GM12878 (cell line): ENCODE measurements around the gene GPR146. TPM values are rescaled to one million over a fixed set of nuclear protein-coding genes. Genes with fewer than 3 reads are reported as not detected.
A peak's percentile ranks its signal among the peaks of the same experiment; 100 is the strongest.

Experiments used
- ATAC-seq: fragments of 200-7000 bp; cut with Tn5 transposase; 3 replicates; pipeline ENCODE4 v1.9.1; 2020; ENCODE audit warnings: mild to moderate bottlenecking, moderate library complexity
- BruUV-seq: library from RNA; stranded (reverse); fragments of 400-500 nt; replicated peaks from 2 replicates; lab custom pipeline; 2021; lab: Mats Ljungman, UMichigan
- CTCF ChIA-PET: fragments of 300-600 bp; sonication (Branson Sonifier 250); formaldehyde crosslinking; extraction: SDS; loops from one replicate; lab custom pipeline; 2021; ENCODE audit warnings: inconsistent platforms; lab: Yijun Ruan, JAX
- POLR2A ChIA-PET: fragments of 350-600 bp; formaldehyde crosslinking; extraction: SDS; loops from one replicate; lab custom pipeline; 2021; ENCODE audit warnings: inconsistent platforms; lab: Charles Lee
- RAD21 ChIA-PET: fragments of 300-600 bp; sonication (Branson Sonifier 250); formaldehyde crosslinking; loops from one replicate; lab custom pipeline; 2023; ENCODE audit warnings: antibody characterized with exemption; ENCODE audit not compliant: unreplicated experiment; lab: Charles Lee
- SMC1A ChIA-PET: fragments of 300-600 bp; sonication (Branson Sonifier 250); formaldehyde crosslinking; loops from one replicate; lab custom pipeline; 2023; ENCODE audit not compliant: unreplicated experiment, uncharacterized antibody; lab: Charles Lee
- DNase-seq: peaks from one replicate; pipeline ENCODE4 v3.0.0-alpha.2; 2011; ENCODE audit warnings: low read depth, low spot score
- FAIRE-seq: peaks from 3 replicates; lab custom pipeline; 2011; peaks lifted over from hg19 to GRCh38; lab: Jason Lieb, UNC
- H2AFZ ChIP-seq: 2 replicates; pipeline ENCODE4 v1.6.0; 2011; ENCODE audit warnings: low read depth, low read length, control low read depth; ENCODE audit not compliant: control insufficient read depth
- H3K27ac ChIP-seq: 2 replicates; pipeline ENCODE4 v1.5.1; 2011; ENCODE audit warnings: control low read depth; ENCODE audit not compliant: control insufficient read depth, insufficient read depth
- H3K27me3 ChIP-seq, 2 experiments: replicated peaks in 1 of 2; 2 replicates each; pipeline versions ENCODE4 v1.6.0 to v1.6.1; 2011; ENCODE audit warnings: low read length in 1 of 2; ENCODE audit not compliant: control insufficient read depth in 2 of 2, insufficient read depth in 2 of 2
- H3K36me3 ChIP-seq, 2 experiments: 2 replicates each; pipeline ENCODE4 v1.5.1; 2011; ENCODE audit warnings: low read length in 1 of 2; ENCODE audit not compliant: control insufficient read depth in 2 of 2, insufficient read depth in 2 of 2
- H3K4me1 ChIP-seq: 2 replicates; pipeline ENCODE4 v1.6.1; 2011; ENCODE audit warnings: mild to moderate bottlenecking, low read length, moderate library complexity, mixed read lengths; ENCODE audit not compliant: control insufficient read depth, insufficient read depth
- H3K4me2 ChIP-seq: 2 replicates; pipeline ENCODE4 v1.6.0; 2011; ENCODE audit warnings: control low read depth; ENCODE audit not compliant: control insufficient read depth, insufficient read depth
- H3K4me3 ChIP-seq: fragments of 200-600 bp; sonication (generic); 2 replicates; pipeline ENCODE4 v1.5.1; 2016
- H3K79me2 ChIP-seq: 2 replicates; pipeline ENCODE4 v1.6.0; 2011; ENCODE audit warnings: low read length; ENCODE audit not compliant: control insufficient read depth, insufficient read depth
- H3K9ac ChIP-seq: 2 replicates; pipeline ENCODE4 v1.8.0; 2011; ENCODE audit warnings: low read length, control low read depth, mixed read lengths; ENCODE audit not compliant: control insufficient read depth, insufficient read depth
- H3K9me3 ChIP-seq: replicated peaks from 3 replicates; pipeline ENCODE4 v1.5.1; 2011; ENCODE audit warnings: mild to moderate bottlenecking, low read length; ENCODE audit not compliant: control insufficient read depth, insufficient read depth
- H4K20me1 ChIP-seq: 2 replicates; pipeline ENCODE4 v1.6.0; 2011; ENCODE audit not compliant: control insufficient read depth, insufficient read depth
- BACH1 ChIP-seq: fragments of 450-650 bp; IDR thresholded peaks from 2 replicates; pipeline ENCODE4 v1.6.1; 2017; ENCODE audit warnings: mild to moderate bottlenecking, borderline replicate concordance
- BHLHE40 ChIP-seq, 2 experiments: fragments of 450-650 bp in 1 of 2; IDR thresholded peaks; 2 replicates each; pipeline ENCODE4 v1.6.1; 2011 to 2017; ENCODE audit warnings: low read depth in 2 of 2, borderline replicate concordance in 1 of 2, improper control_type of control experiment in 1 of 2, low read length in 1 of 2, mild to moderate bottlenecking in 1 of 2
- CBFB ChIP-seq: IDR thresholded peaks from 2 replicates; pipeline ENCODE4 v1.6.1; 2016; ENCODE audit warnings: antibody characterized with exemption, low read depth
- CBX3 ChIP-seq: fragments of 200-600 bp; sonication (generic); IDR thresholded peaks from 2 replicates; pipeline ENCODE4 v1.6.1; 2016; ENCODE audit warnings: low read depth, borderline replicate concordance
- DPF2 ChIP-seq: fragments of 450-650 bp; IDR thresholded peaks from 2 replicates; pipeline ENCODE4 v1.6.1; 2017; ENCODE audit warnings: mild to moderate bottlenecking
- HDAC2 ChIP-seq: fragments of 200-600 bp; sonication (generic); IDR thresholded peaks from 2 replicates; pipeline ENCODE4 v1.6.1; 2017
- IRF4 ChIP-seq: IDR thresholded peaks from 2 replicates; pipeline ENCODE4 v1.6.1; 2011; ENCODE audit warnings: low read depth, low read length
- MEF2A ChIP-seq: IDR thresholded peaks from 2 replicates; pipeline ENCODE4 v1.6.1; 2011; ENCODE audit warnings: low read depth, mild to moderate bottlenecking, low read length, moderate library complexity; ENCODE audit not compliant: insufficient read depth
- NFYA ChIP-seq: IDR thresholded peaks from 2 replicates; pipeline ENCODE4 v1.6.1; 2011; ENCODE audit warnings: low read depth, mild to moderate bottlenecking, low read length, improper control_type of control experiment, borderline replicate concordance
- NFYB ChIP-seq: IDR thresholded peaks from 2 replicates; pipeline ENCODE4 v1.6.1; 2011; ENCODE audit warnings: low read depth, mild to moderate bottlenecking, low read length, improper control_type of control experiment, moderate library complexity; ENCODE audit not compliant: insufficient read depth
- PAX5 ChIP-seq: IDR thresholded peaks from 2 replicates; pipeline ENCODE4 v1.6.1; 2011; ENCODE audit warnings: low read depth, low read length, borderline replicate concordance
- POU2F2 ChIP-seq: IDR thresholded peaks from 3 replicates; pipeline ENCODE4 v1.6.1; 2011; ENCODE audit warnings: low read depth, mild to moderate bottlenecking, low read length, borderline replicate concordance
- PRDM15 ChIP-seq: fragments of 450-650 bp; formaldehyde crosslinking; IDR thresholded peaks from 2 replicates; pipeline ENCODE4 v1.4.0; 2020; ENCODE audit warnings: mild to moderate bottlenecking, moderate library complexity
- RUNX3 ChIP-seq: IDR thresholded peaks from 2 replicates; pipeline ENCODE4 v1.6.1; 2012; ENCODE audit warnings: low read length, inconsistent platforms
- TBL1XR1 ChIP-seq: IDR thresholded peaks from 2 replicates; pipeline ENCODE4 v1.6.1; 2012; ENCODE audit warnings: low read depth, low read length, improper control_type of control experiment
- ZBED1 ChIP-seq: IDR thresholded peaks from 2 replicates; pipeline ENCODE4 v1.6.1; 2016; ENCODE audit warnings: borderline replicate concordance
- ZNF384 ChIP-seq: IDR thresholded peaks from 2 replicates; pipeline ENCODE4 v1.6.1; 2012; ENCODE audit warnings: low read depth, mild to moderate bottlenecking, low read length, improper control_type of control experiment, borderline replicate concordance
- WGBS: methylation state at CpG from one replicate; pipeline ENCODE4 v1.1.6; 2016; ENCODE audit warnings: low lambda C conversion rate; ENCODE audit not compliant: insufficient replicate concordance, insufficient coverage; ENCODE audit errors: missing lambda C conversion rate; 5-methylcytosine and 5-hydroxymethylcytosine counted together
- in situ Hi-C: fragments of 300-500 bp; cut with MboI; formaldehyde crosslinking; loops from 9 replicates; pipeline ENCODE4 v1.14.3; 2018; ENCODE audit warnings: mixed read lengths
- intact Hi-C: fragments of 100-400 bp; cut with micrococcal nuclease; formaldehyde crosslinking; loops from one replicate; pipeline ENCODE4 v1.14.2; 2022; ENCODE audit not compliant: unreplicated experiment
- polyA plus RNA-seq, 11 experiments: library from polyadenylated mRNA; depleted of rRNA in 4 of 11; unstranded in 6 of 11; stranded (reverse) in 5 of 11; fragments of >200 nt; fragmentation: Nextera tagmentation in 4 of 11; fragmentation: Illumina TruSeq in 1 of 11; extraction: Ambion mirVana in 4 of 11; extraction: Trizol in 1 of 11; gene quantifications; 1 replicate in 1 of 11; 2 replicates in 10 of 11; pipeline versions ENCODE4 v1.2.1 to v1.2.3, GENCODE V29; 2011 to 2016; ENCODE audit warnings: inconsistent platforms in 2 of 11, missing spikeins in 2 of 11, low read depth in 1 of 11
- total RNA-seq, 4 experiments: library from RNA; depleted of rRNA in 3 of 4; stranded (reverse); fragments of >200 nt in 3 of 4; fragmentation: Illumina TruSeq in 1 of 4; extraction: Trizol in 1 of 4; gene quantifications; 2 replicates each; pipeline versions ENCODE4 v1.2.1 to v1.2.3, GENCODE V29; 2013 to 2021
- TF ChIP-seq, protein P1 (sequence below): fragments of 450-650 bp; IDR thresholded peaks from 2 replicates; pipeline ENCODE4 v1.6.1; 2018; ENCODE audit warnings: mild to moderate bottlenecking, low read depth, moderate library complexity; ENCODE audit not compliant: partially characterized antibody

GPR146 gene
- total and polyA plus RNA-seq, 10 of the 15 experiments (the other 5 are each of a cell fraction or from before 2014, with no cell fraction given): 0.19 to 12.0 (median 0.54) TPM; not detected in 2

DNA sequence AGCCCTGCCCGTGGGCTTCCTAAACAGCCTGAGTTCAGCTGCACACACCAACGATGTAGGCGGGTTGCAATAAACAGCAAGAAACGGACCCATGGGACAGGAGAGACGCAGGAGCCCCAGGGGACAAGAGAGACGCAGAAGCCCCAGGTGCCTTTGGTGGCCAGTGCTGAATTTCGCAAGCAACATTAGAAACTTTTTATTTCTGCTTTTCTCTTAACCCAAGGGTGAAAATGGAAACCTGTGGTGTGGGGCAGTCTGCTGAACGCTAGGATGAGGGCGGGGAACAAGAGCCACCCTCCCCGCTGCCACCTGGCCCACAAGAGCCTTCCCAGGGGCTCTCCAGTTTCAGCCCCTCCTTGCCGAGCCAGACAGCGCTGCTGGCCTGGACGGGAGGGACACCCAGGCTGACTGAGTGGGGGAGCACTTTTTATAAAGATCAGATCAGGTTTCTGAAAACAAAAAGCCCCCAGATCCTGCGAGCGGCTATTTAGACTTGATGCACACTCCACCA is 20.0 kb upstream of the GPR146 start:
- DNase-seq (peak; percentile 93), ATAC-seq (peak; percentile 70), FAIRE-seq (peak; percentile 91)
- Histone ChIP-seq H3K27ac (peak overlapping the region; percentile 95), H2AFZ (no peak overlapping the region), H3K4me2 (peak overlapping the region; percentile 96), H3K36me3 (peaks cover 7 to 11% of the 10 kb centered on the region in 2 experiments; a peak in 3 of 4 replicates), H3K4me3 (peak overlapping the region; percentile 99), H3K9ac (peak overlapping the region; percentile 79), H3K9me3 (peaks cover 11% of the 10 kb centered on the region; the same call in 2 of the 3 replicates), H4K20me1 (no peaks in the 10 kb centered on the region), H3K4me1 (peaks cover 40% of the 10 kb centered on the region), H3K27me3 (no peaks in the 10 kb centered on the region), H3K79me2 (peaks cover 89% of the 10 kb centered on the region)
- ChIA-PET SMC1A (interaction anchor here (0.8 to 9.0 kb wide), 8 partner anchors 19 to 151 kb away, joined by 3 to 71 read pairs (median 6); no protein-coding TSS in a partner anchor), RAD21 (interaction anchor here (1.4 to 6.6 kb wide), 7 partner anchors 19 to 101 kb away, joined by 4 to 59 read pairs (median 11); partner anchors contain the start of gene GPR146), CTCF (interaction anchor here (0.9 to 6.7 kb wide), 8 partner anchors 21 to 80 kb away, joined by 3 to 85 read pairs (median 6); partner anchors contain the start of genes GPER1 and GPR146), POLR2A (interaction anchor here (0.8 to 5.3 kb wide), 11 partner anchors 20 to 147 kb away, joined by 3 to 40 read pairs (median 4); partner anchors contain the start of gene GPR146)
- WGBS: under 1% methylated on average over 15 of the region's 15 CpGs
- in situ Hi-C loops: no loop called here
- no TSS peak for BruUV-seq
- intact Hi-C loops: loop anchor here (1.0 kb wide), 2 partner anchors 31 to 38 kb away; no protein-coding TSS in a partner anchor
- TF ChIP-seq ZBED1 (peak; percentile 15; the same call in 1 of the 2 replicates), CBFB (0 out of 2 replicates have a peak, but pooled peaks have one; percentile 31), PRDM15 (CRISPR knock-in tag) (no peak), ZNF384 (peak; percentile 40; the same call in 1 of the 2 replicates), BACH1 (no peak; the same call in 1 of the 2 replicates), RUNX3 (peak; percentile 83), CBX3 (no peak), MEF2A (0 out of 2 replicates have a peak, but pooled peaks have one; percentile 36), BHLHE40 (IDR thresholded peaks at IDR 0.05; ENCODE audit: borderline replicate concordance in 1 of 2, low read depth in 2 of 2, low read length in 1 of 2) (peak; percentile 72 to 85; a peak in 3 of 4 replicates), DPF2 (no peak; the same call in 1 of the 2 replicates), IRF4 (0 out of 2 replicates have a peak, but pooled peaks have one; percentile 28), NFYB (no peak), TBL1XR1 (peak; percentile 91), HDAC2 (no peak), POU2F2 (peak; percentile 90; the same call in 2 of the 3 replicates), PAX5 (peak; percentile 82), NFYA (no peak)
- TF ChIP-seq, protein P1, sequence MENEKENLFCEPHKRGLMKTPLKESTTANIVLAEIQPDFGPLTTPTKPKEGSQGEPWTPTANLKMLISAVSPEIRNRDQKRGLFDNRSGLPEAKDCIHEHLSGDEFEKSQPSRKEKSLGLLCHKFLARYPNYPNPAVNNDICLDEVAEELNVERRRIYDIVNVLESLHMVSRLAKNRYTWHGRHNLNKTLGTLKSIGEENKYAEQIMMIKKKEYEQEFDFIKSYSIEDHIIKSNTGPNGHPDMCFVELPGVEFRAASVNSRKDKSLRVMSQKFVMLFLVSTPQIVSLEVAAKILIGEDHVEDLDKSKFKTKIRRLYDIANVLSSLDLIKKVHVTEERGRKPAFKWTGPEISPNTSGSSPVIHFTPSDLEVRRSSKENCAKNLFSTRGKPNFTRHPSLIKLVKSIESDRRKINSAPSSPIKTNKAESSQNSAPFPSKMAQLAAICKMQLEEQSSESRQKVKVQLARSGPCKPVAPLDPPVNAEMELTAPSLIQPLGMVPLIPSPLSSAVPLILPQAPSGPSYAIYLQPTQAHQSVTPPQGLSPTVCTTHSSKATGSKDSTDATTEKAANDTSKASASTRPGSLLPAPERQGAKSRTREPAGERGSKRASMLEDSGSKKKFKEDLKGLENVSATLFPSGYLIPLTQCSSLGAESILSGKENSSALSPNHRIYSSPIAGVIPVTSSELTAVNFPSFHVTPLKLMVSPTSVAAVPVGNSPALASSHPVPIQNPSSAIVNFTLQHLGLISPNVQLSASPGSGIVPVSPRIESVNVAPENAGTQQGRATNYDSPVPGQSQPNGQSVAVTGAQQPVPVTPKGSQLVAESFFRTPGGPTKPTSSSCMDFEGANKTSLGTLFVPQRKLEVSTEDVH: no peak
